Activated T-helper 9 cell treated with anti-CD3 and anti-CD28 coated beads, Interleukin-2, amount 50 U/mL, for 16 hours (primary cell): Measurements from ENCODE around the gene SDK1.
"Not testable (repeated sequence)": the region's sequence is repeated elsewhere in the genome, so short reads cannot be mapped to it uniquely, and the experiment has no call there.

ENCODE experiments used
- DNase-seq: peaks from one replicate; pipeline ENCODE4 v3.0.0-alpha.2; 2020; ENCODE audit warnings: low read depth

Gene SDK1

DNA sequence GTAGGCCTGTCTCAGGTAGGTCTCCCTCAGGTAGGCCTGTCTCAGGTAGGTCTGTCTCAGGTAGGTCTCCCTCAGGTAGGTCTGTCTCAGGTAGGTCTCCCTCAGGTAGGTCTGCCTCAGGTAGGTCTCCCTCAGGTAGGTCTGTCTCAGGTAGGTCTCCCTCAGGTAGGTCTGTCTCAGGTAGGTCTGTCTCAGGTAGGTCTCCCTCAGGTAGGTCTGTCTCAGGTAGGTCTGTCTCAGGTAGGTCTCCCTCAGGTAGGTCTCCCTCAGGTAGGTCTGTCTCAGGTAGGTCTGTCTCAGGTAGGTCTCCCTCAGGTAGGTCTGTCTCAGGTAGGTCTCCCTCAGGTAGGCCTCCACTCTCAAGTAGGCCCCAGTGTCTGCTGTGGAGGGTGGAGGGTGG lies 281.1 kb downstream of the SDK1 start:
- DNase-seq: not testable (repeated sequence)

DNA sequence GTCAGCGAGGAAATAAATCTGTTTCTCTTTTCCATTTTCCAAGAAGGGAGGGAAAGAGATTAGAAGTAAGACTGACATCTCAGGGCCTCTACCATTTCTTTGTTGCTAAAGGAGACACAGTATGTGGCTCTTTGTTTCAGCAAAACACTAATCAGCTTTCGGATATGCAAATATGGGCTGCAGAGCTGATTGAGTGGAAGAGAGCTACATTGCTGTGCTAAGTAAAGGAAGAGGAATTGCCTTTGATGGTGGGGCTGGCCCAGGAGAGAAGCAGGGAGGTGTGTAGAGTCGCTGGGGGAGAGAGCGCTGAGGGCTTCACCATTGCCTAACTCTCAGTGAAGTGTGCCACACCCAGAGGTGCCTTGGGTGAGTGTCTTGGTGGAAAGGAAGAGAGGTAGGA lies 284.8 kb downstream of the SDK1 start:
- DNase-seq: no peak

DNA sequence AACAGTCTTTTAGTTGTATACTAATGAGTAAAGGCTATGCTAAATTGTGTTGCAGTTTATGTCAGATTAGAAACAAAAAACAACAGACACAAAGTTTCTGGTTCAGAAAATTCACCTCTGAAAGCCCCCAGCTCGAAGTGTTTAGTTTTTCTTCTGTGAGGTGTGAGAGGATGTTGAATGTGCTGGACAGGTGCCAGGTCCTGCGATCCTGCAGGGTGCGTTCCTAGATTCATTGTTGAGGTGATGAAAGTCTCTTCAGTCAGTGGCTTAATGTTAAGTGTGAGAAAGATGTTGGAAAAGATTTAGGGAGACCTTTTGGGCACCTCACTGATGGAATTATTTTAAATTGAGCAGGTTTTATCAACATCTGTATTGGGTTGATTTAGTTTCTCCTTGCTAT lies 287.3 kb downstream of the SDK1 start:
- no peak for DNase-seq

DNA sequence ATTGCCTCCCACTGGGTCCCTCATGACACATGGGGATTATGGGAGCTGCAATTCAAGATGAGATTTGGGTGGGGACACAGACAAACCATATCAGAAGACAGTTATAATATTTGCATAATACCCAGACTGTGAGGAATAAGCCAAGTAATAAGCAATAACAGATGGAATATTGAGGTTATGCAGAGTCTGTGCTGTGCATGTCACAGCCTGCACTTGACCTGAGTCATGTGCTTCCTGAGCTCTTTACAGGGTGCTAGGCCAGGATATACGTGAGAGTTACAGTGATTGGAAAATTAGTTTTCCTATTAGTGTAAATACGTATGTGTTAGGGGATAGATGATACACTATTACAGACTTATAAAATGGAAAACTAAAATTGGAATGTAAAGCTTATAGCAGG lies 288.7 kb downstream of the SDK1 start:
- DNase-seq: no peak

DNA sequence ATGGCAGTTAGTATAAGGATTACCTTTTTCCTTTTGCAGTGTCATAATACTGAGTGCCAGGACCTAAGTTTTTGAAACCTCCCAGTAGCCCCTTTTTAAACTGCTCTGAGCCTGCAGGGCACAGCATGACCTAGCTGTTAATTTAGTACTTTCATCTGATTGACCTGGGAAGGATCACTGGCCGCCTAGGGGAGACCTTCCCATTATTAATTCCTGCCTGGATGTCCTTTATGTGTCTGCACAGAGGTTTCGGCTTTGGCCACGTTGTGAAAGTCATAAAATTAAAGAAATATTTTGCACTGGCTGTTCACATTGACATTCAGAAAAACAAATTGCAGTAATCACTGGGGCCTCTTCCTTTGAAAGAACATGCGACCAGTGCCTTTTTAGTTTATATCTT lies 290.2 kb downstream of the SDK1 start:
- no peak for DNase-seq

DNA sequence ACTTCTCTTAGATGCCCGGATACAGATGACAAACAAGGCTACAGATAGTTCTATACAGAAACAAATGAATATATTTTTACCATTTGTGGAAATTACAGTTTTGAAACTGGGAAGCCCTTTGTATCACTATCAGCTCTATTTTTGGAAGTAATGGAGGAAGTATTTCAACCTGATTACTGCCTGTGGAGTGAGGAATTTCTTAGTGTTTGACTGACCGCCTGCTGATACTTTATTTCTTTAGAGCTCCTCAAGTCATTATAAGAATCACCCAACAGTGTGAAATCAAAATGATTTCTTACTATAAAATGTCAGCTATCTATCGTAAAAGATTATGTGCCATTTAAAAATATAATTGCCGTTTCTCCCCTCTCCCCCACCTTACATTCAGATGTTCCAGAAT lies 290.9 kb downstream of the SDK1 start:
- no peak for DNase-seq

DNA sequence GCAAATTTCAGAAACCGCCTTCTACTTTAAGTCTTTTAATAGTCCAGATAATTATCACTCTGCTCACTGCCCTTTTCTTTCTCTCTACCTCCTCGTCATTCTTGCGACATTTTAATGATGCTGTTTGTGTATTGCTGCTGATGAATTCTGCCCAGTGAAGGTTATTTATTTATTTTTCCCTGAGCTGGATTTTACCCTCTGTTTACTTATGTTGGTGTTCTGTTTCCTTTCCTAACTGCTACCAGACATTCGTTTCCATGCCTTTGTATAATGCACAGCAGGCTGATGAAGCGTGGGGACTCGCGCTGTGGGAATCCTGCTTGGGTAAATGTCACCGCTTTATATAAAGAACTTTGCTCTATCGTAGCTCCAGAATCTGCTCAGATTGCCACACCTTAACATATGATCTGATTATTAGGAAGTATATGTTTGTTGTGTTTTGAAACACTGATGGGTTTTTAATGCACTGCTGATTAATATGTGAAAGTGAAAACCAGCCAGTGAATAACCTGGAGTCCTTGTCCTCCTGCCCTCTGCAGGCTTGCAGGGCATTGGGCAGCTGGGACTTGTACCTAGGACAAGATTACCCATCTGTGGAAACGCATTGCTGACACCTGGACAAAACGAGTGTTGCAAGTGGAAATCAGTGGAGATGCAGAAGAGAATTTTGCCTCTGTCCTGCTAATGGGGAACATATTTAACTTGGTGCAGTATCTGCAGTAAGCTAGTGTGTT lies 291.5 kb downstream of the SDK1 start:
- DNase-seq: no peak

DNA sequence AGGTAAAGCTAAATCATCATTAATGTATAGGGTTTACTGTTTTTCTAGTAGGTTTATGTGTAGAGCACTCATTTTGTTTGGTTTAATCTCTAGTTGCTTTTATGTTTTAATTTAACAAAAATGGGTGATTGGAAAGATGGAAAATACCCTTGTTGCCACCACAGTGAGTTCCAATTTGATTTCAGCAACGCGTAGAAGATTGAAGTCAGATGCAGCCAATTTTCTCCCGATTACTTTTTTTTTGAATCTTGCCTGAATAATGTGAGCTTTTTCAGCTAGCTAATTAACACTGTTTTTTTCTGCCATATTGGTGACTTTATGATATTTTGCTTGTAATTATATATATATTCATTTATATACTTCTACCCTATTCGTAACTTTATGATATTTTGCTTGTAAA lies 293.8 kb downstream of the SDK1 start:
- no peak for DNase-seq

DNA sequence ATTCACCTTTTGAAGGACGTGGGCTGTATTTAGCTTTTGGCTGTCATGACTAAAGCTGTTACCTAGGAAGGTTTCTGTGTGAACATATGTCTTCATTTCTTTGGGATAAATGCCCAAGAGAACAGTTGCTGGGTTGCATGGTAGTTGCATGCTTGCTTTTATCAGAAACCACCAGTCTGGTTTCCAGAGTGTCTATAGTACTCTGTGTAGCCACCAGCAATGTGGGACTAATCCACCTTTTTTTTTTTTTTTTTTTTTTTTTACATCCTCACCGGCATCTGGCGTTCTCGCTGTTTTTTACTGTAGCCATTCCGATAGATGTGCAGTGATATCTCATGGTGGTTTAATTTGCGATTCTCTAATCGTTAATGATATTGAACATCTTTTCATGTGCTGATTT lies 297.8 kb downstream of the SDK1 start:
- DNase-seq: no peak

DNA sequence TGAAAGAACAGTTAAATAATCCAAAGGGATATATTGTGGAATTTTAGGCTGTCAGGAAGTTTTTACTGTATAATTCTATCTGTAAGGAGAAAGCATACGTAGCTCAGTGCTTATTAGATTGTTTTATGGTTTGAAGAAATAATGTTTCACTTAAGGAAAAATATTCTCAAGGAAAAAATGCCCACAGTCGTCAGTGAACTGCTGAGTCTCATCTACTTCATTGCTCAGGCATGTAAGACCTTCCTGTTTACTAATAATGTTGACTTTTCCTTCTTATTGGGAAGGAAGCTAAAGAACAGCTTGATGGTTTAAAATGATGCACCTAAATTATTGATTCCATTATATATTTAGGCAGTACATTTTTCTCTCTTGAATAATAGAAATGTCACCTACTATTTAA lies 304.2 kb downstream of the SDK1 start:
- no peak for DNase-seq

DNA sequence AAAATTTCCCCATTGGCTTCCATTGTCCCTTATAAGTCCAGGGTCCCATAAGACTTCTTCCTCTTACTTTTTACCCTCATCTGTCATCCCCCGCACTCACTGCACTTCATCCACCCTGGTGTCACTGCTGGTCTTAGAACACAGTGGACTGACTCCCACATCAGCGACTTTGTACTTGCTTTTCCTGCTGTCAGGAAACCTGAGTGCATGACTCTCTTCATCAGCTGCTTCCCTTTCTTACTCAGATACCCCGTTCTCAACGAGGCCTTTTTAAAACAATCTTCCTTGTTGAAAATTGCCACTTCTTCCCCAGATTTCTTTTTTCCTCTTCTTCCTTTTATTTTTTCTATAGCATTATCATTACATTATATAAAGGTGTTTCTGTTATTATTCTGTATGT lies 305.4 kb downstream of the SDK1 start:
- no peak for DNase-seq

DNA sequence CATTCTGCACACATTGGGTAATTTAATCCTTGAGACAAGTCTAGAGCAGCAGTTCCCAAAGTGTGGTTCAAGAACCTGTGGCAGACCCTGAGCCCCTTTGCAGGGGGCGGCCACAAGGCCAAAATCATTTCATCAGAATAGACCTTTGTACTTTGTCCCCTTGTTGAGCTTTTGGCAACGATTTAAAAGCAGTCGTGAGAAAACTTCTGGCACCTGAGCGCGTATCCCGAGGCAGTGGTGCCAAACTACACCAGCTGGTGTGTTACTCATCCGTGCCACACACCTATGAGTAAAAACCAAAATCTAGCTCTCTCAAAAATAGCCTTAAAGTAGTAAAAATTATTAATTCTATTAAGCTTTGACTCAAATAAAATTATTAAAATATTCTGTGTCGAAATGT lies 306.8 kb downstream of the SDK1 start:
- DNase-seq: no peak

DNA sequence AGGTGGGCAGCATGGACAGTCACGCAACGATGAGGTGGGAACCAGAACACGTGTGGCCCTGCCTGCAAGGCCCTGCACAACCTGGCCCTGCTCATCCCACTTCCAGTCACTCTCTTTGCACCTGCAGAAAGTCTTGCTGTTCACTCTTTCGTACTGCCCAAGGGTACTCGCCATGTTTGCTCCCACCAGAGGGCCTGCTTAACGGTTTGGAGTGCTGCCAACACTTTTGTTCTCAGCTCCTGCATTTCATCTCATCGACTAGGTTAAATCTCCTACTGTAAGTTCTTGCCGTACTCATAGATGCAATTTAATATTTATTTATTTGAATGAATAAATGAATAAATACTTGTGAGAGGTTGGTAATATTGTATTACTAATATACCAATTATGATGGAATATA lies 315.3 kb downstream of the SDK1 start:
- DNase-seq: no peak

DNA sequence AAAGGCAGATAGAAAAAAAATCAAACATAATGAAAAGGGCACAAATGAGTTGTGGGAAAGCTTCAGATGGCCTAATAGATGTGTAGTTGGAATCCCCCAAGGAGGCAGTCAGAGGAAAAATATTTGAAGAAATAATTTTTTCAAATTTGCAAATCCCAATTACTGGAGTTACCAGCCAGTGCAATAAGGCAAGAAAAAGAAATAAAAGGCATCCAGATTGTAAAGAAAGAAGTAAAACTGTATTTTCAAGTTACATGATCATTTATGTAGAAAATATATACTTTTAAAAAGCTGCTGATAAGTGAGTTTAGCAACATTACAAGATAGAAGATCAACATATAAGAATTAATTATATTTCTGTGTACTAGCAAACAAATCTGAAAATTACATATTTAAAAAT lies 329.0 kb downstream of the SDK1 start:
- no peak for DNase-seq

DNA sequence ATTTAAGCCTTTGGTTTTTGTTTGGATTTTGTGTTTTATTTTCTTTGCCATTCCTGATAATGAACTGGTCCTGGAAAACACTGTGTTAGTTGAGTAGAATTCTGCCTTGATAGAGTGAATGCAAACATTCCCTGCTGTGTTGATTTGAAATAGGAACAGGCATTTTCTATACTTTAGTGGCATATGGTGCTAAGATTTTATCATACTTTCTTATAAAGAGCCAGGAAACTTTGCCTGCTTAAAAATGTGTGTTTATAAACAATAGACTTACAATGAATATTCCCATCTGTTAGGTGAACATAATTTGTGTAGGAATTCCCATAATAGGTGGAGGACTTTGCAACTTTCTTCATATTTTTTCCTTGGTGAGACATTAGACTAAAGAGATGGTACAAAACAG lies 333.3 kb downstream of the SDK1 start:
- DNase-seq: no peak

DNA sequence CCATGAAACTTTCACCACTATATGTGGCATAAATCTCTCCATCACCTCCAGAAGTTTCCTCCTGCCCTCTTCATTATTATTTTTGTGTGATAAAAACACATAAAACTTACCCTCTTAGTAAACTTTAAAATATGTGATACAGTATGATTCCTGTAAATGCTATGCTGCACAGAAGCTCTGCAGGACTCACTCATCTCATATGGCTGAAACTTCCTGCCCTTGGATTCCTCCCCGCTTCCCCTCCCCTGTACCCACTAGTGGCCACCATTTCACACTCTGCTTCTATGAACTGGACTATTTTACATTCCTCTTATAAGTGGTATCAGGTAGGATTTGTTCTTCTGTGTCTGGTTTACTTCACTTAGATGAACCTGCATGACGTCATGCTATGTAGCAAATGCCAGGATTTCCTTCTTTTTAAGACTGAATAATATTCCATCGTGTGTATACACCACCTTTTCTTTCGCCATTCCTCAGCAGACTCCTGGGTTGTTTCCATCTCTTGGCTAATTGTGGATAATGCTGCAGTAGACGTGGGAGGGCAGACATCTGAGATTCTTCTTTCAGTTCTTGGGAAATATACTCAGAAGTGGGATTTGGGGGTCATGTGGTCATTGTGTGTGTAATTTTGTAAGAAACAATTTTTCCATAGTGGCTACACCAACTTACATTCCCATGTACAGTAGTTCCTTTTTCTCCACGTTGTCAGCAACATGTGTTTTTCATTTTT lies 335.2 kb downstream of the SDK1 start:
- no peak for DNase-seq

DNA sequence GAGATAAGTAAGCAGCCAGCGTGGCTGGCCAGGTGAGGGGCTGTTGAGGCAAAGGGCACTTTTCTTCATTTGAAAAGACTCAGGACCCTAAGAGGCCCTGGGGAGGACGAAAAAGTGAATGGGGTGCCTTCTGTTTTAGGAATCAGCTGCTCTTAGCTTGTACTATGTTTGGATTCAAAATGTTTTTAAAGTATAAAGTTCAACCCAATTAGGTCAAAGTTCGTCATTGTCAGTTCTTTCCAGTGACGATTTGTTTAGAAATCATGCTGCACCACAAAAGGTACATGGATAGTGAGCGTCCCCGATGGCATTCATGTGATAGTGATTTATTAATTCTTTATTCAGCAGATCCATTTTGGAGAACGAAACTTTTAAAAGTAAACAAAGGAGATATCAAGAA lies 338.2 kb downstream of the SDK1 start:
- DNase-seq: no peak

DNA sequence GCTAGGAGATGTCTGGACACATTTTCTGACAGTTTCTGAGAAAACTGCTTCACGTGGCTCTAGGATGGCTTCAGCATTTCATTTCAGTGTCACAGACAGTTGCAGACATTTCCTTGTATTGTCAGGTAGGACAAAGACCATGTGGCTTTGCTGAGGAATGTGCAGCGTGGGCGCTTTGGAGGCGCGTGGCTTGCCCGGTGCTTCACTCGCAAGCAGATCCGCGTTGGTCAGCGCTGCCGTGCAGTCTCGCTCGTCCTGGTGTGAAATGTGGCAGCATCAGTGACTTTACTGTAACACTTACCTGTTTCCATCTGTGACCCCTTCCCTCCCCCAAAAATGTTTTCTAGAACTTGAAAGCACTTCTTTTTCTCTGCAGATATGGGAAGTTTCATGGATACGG lies 340.5 kb downstream of the SDK1 start:
- no peak for DNase-seq

DNA sequence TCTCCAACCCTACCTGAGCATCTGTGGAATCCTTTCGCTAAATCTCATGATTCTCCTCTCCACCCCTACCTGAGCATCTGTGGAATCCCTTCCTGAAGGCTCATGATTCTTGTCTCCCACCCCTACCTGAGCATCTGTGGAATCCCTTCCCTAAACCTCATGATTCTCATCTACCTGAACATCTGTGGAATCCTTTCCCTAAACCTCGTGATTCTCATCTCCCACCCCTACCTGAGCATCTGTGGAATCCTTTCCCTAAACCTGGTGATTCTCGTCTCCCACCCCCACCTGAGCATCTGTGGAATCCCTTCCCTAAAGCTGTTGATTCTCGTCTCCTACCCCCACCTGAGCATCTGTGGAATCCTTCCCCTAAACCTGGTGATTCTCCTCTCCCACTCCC lies 342.0 kb downstream of the SDK1 start:
- no peak for DNase-seq

DNA sequence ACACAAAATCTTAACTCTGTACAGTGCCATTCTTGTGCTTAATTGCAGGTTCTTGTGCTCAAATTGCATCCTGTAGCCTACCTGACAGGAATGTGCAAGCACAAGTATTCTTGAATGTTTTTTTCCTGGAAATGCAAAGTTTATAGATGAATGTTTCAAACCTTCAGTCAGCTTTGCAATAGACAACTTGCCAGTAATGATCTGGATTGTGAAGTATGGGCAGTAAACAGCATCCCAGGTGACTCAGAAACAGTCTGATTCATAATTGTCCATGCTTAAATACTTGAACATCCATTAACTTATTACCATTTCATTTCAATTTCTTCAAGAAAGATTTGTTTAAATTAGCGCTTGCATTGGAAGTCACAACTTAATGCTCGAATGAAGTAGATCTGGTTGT lies 347.2 kb downstream of the SDK1 start:
- no peak for DNase-seq

DNA sequence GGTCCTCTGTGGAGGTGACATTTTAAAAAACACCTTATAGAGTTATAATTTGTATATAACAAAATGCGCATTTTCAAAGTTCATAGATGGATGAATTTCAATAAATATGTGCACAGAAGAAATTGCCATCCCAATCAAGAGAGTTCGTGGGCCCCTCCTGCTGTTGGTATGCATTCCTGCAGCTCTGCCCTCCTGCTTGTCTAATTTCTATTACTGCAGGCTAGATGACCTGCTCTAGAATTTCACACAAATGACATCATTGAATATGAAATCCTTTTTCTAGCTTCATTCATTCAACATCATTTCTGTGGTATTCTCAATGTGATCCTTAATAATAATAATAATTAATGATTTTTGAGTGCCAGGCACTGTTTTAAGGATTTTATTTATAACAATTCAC lies 348.2 kb downstream of the SDK1 start:
- no peak for DNase-seq

DNA sequence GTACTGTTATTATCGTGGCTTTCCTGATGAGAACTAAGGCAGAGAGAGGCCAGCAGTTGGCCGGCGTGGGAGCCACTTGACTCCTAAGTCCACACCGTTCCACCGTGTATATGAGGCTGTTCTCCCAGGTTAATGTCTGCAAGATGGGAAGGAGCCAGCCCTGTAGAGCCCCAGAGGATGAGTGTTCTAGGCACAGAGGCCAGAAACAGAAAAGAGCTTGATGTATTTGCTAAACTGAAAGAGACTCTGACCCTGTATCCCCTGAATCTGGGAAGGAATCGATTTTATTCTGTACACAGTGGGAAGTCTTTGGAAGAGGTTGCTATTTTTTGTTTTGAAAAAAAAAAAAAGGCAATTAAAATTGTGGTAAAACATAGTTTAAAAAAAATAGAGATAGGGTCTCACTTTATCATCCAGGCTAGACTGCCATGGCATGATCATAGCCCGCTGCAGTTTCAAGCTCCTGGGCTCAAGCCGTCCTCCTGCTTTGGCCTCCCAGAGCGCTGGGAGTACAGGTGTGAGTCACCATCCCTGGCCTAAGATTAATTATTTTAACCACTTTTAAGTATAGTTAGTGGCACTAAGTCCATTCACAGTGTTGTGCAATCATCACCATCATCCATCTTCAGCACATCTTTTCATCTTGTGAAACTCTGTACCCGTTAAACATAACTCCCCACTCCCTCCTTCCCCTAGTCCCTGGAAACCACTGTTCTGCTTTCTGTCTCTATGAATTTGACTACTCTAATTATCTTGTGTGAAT lies 348.8 kb downstream of the SDK1 start:
- DNase-seq: no peak

DNA sequence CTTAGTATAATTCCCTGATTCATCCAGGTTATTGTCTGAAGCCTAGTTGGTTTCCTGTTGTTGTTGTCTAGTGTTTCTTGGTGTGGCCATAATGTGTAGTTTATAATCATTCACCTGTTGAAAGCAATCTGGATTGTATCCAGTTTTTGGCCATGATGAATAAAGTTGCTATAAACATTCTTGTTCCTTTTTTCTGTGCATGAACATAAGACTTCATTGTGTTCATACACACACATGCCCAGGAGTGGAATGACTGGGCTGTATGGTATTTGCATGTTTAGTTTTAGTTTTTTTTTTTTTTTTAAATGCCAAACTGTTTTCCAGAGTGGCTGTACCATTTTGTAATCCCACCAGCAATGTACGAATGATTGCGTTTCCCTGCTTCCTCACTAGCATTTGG lies 349.8 kb downstream of the SDK1 start:
- DNase-seq: no peak
